ENCODE results near the gene DPPA5.
"Not testable (repeated sequence)": the region's sequence is repeated elsewhere in the genome, so short reads cannot be mapped to it uniquely, and the experiment has no call there.

DPPA5 gene, protein sequence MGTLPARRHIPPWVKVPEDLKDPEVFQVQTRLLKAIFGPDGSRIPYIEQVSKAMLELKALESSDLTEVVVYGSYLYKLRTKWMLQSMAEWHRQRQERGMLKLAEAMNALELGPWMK

DNA sequence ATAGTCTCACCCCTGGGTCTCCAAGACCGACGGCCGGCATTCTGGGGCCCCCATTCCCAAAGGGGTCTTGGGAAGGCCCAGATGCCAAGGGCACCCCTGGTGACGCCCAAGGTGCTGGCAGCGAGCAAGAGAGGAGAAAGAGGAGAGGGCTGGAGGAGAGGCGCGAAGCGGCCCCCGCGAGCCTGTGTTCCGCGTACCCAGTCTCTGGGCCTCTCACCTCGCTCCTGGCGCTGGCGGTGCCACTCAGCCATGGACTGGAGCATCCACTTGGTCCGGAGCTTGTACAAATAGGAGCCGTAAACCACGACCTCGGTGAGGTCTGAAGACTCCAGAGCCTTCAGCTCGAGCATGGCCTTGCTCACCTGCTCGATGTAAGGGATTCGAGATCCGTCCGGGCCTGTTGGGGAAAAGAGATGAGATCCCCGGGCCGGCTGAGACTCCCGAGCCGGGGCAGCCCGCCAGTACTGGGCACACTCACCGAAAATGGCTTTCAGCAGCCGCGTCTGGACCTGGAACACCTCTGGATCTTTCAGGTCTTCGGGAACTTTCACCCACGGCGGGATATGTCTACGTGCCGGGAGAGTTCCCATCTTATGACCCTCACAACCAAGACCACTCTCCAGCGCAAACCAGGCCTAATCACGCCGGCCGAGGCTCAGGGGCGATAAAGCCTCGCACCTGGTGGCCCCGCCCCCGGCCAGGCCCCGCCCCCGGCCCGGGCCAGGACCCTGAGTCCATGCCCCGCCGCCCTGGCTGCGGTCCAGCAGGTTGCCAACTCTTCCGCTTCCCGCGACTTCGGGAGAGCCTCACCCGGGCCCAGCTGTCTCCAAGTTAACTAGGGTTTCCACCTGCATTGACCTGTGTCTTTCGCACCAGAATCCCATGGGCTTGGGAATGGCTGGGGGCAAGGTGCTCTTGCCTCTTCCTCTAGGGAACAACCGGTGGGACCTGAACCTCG is at the start of gene DPPA5:
Gene DPPA5 (minus strand): TSS at position 641 of the 958 bp plus-strand sequence. CDS start 51 bp downstream, at position 590.
- DNase-seq, result no peak

DNA sequence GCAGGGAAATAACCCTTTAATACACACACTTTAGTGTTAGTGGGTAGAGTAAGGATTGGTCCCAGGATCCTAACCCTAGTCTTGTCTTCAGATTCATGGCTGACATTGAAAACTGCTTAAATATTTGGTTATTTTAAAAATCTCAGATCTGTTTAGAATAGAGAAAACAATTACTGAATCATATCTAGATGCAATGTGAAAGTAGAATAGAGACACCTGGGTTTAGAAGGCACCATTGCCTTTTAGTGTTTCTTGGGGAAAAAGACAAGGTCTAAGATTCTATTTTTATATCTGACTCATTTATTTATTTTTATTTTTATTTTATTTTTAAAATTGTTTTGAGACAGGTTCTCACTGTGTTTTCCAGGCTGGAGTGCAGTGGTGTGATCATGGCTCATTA is 46.6 kb upstream of the DPPA5 start:
- no peak for DNase-seq

DNA sequence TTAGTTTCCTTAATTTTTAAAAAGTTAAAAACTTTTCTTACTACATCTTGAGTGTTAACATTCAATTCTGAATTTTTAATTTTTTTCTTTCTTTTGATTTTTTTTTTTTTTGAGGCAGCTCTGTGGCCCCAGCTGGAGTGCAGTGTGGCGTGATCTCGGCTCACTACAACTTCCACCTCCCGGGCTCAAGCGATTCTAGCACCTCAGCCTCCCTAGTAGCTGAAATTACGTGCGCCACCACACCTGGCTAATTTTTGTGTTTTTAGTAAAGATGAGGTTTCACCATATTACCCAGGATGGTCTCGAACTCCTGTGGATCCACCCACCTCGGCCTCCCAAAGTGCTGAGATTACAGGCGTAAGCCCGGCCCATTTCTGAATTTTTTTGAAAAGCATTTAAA is 41.8 kb upstream of the DPPA5 start:
- DNase-seq, result no peak

DNA sequence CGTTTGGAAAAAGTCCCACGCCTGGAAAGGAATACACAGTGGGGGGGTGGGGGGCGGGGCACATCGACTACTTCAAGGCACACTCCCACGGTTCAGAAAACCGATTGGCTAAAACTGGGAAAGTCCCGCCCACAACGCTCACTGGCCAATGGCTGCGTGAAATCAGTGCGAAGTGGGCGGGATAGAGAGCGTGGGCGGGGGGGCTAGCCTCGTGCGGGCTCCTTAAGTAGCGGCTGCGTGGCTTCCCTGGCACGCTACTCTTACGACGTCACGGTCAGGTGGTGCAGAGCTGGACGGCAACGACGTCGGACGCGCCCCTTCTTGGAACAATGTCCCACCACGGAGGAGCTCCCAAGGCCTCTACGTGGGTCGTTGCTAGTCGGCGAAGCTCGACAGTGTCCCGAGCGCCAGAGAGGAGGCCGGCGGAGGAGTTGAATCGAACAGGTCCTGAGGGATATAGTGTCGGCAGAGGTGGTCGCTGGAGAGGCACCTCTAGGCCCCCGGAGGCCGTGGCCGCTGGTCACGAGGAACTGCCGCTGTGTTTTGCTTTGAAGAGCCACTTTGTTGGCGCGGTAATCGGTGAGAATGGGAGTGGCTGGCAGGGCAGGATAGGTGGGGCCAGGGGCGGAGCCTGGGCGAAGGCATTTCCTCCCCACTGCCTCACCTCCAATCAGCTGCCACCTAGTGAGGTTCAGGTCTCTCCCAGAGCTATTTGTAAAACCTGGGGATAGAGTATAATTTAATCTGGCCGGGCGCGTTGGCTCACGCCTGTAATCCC is 40.7 kb upstream of the DPPA5 start, which contains the start of gene DDX43:
Gene DDX43 (plus strand): TSS at position 252 of the 778 bp plus-strand sequence. CDS start 78 bp downstream, at position 330.
- peak; percentile 31 for DNase-seq

DNA sequence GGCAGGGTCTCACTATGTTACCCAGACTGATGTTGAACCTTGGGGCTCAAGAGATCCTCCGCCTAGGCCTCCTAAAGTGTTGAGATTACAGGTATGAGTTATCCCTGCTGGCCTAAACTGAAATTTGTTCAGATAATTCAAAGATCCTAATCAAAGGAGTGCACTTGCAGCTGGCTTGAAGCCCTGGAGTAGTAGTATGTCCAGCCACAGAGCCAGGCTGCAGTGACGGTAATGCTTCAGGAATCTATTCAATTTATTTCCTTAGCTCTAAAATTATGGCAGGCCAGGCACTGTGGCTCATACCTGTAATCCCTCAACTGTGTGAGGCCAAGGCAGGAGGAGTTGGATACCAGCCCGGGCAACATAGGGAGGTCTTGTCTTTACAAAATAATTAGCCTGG is 39.2 kb upstream of the DPPA5 start:
- DNase-seq, result no peak

DNA sequence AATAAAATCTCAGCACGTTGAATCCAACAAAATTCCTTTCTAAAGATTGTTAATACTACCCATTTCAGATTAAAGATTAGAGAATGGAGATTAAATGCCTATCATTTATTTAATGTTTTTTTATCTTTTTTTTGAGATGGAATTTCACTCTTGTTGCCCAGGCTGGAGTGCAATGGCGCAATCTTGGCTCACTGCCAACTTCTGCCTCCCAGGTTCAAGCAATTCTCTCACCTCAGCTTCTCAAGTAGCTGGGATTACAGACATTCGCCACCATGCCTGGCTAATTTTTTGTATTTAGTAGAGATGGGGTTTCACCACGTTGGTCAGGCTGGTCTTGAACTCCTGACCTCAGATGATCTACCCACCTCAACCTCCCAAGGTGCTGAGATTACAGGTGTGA is 38.1 kb upstream of the DPPA5 start:
- DNase-seq, result not testable (repeated sequence)

DNA sequence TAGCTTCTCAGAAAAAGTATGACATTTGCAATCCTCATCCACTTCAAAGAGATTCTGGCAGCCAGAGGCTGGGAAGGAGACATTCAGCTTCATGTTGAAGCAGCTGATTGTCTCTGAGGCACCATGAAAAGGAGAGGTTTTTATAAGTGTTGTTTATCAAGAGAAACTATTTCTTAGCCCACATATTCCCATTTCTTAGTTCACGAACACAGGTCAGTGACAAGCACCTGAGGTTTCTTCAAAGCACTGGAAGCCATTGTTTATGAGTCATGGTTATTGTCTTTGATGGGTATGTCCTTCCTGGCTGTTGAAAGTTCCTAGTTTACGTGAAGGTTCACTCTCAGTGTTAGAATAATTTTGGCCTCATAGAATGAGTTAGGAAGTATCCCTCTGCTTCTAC is 37.6 kb upstream of the DPPA5 start:
- no peak for DNase-seq

DNA sequence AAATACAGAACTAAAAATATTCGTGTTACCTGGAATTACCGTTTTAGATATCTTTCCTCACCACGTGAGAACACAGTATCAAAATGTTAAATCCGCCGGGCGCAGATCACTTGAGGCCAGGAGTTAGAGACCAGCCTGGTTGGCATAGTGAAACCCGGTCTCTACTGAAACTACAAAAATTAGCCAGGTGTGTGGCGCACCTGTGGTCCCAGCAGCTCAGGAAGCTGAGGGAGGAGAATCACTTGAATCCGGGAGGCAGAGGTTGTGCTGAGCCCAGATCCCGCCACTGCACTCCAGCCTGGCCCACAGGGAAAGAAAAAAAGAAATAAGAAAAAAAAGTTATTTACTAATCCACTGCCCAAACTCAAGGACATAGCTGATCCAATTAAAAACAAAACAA is 35.8 kb upstream of the DPPA5 start:
- DNase-seq, result no peak

DNA sequence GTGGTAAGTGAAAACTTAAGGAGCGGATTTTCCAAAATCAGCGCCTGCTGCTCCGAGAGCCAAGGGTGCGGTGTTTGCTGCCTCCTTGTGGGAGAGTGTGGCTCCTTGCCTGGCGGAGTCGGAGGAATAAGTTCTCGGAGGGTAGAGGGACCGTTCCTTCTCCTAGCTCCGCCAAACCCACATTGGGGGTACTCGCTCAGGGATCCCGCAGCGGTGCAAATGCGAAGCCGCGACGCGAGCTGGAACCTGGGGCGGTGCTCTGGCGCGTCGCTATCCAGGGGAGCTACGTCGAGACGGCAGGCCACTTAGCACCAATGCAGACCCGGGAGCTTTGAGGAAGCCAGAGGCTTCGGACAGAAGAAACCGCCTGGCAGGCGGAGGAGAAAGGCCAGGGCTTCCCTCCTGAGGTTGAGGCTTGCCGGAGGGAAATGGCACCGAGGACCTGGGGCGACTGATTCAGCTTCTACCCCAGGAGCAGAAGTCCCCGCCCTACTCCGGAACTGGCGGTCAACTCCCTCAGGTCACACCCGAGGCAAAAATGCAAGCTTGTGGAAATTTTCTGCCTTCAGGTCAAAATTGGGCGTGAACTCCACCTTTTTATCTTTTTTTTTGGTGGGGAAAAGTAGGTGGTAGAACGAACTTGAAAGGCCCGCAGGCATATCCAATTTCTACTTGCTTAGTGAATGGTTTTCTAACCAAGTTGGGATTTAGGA is 34.9 kb upstream of the DPPA5 start:
- peak; percentile 60 for DNase-seq

DNA sequence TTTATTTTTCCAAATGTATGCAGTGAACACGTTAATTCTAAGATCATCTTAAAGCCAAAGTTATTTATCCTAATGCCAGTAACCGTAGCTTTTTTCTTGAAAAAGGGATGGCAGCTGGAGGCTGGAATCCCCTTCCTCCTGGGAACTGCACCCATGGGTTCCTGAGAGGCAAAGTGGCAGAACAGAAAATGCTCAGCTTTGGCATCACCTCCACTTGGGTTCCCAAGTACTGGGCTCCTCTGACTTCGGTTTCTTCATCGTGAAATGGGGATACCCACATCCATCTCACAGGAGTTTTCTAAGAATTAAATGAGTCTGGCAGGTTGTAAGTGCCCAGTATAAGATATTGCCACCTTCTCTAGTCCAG is 34.3 kb upstream of the DPPA5 start:
- DNase-seq, result no peak

DNA sequence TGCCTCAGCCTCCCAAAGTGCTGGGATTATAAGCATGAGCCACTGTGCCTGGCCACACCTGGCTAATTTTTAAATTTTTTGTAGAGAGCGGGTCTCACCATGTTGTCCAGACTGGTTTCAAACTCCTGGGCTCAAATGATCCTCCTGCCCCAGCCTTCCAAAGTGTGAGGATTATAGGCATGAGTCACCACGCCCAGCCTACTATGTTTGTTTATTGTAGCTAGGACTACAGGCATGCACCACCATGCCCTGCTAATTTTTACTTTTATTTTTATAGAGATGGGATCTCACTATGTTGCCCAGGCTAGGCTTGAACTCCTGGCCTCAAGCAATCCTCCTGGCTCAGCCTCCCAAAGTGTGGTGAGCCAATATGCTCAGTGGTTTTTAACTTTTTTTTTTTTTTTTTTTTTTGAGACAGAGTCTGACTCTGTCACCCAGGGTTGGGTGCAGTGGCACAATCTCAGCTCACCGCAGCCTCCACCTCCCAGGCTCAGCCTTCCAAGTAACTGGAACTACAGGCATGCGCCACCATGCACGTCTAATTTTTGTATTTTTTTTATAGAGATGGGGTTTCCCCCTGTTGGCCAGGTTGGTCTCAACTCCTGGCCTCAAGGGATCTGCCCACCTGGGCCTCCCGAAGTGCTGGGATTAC is 28.5 kb upstream of the DPPA5 start:
- no peak for DNase-seq

DNA sequence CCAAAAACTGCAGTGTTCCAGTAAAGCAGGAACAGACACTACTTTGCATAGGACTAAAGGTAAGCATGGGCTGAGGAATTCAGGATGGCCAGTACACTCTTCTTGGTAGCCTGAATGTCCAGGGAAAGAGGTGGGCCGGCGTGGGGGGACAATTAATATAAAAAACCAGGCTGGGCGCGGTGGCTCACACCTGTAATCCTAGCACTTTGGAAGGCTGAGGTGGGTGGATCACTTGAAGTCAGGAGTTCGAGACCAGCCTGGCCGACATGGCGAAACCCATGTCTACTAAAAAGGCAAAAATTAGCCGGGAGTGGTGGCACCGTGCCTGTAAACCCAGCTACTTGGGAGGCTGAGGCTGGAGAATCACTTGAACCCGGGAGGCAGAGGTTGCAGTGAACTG is 27.5 kb upstream of the DPPA5 start:
- not testable (repeated sequence) for DNase-seq

DNA sequence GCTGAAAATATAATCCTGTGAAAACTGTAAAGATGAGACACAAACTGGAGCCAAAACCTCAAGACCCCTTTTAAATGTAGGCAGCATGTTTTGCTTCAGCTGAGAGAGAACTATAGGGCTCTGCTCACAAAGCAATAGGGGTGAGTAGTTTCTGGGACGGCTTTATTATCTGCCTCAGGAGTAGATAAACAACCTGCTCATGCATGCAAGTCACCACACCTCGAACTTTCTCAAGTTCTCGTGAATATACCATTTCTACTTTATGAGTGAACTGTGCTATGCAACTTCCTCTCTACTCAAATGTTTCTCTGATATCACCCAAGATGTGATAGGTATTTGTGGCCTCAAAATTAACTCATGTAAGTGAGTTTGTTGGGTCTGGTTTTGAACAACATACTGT is 23.1 kb upstream of the DPPA5 start:
- no peak for DNase-seq

DNA sequence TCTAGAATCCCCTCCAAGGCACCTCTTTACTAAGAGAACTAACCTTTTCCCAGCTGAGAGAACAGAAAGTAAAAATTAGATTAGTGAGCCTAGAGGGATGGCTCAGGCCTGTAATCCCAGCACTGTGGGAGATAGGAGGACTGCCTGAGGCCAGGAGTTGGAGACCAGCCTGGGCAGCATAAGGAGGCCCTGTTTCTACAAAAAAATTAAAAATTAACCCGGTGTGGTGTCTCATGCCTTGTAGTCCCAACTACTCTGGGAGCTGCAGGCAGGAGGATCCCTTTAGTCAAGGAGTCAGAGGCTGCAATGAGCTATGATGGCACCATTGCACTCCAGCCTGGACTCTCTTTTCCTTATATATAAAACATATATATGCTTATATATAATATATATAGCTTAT is 21.1 kb upstream of the DPPA5 start:
- no peak for DNase-seq

DNA sequence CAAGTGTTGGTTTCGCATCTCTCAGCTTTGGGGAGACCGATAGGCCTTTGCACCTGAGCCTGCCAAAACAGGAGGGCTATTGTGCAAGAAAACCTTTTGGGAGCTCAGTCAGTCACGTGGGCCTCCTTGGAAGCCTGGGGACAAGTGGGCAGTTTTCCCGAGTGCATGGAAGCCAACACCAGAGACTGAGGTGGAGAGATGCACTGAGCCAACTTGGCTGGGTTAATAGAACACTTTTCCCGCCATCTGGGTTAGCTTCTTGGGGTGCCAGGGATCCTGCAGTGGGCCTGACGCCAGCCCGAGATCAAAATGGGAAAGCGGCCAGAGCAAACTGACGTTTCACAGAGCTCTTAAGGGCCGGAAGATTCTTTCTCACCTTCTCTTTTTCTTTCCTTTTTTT is 18.4 kb upstream of the DPPA5 start:
- no peak for DNase-seq

DNA sequence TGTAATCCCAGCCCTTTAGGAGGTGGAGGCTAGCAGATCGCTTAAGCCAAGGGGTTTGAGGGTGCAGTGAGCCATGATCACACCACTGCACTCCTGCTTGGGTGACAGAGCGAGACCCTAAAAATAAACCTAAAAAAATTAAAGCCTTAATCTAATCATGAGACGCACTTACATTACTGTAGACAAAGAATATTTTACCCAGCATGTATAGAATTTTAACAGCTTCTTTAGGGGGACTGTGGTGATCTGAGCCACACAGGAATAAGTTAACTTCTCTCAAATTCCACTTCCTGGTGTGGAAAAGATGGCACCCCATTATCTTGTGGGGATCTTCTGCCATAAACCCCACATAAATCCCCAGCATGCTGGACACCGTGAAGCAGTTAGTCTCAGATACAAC is 17.9 kb upstream of the DPPA5 start:
- no peak for DNase-seq

DNA sequence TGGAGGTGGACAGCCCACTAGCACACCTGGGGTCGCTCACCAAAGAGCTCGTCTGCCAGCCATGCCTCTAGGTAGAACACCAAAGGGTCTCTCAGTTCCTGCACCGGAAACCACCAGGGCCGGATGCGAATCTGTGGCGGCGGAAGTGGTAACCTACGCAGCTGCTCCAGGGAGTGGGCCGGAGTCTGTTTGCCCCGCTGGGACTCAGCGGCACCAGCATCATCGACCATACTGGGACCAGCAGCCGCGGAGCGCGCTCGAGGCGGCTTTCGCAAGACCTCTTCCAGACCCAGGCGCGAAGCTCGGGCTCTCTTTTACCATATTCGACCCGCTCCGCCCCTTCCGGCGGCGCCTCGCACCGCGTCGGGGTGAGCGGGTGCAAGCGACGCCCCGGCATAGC is 15.5 kb upstream of the DPPA5 start, which contains the start of gene OOEP:
Gene OOEP (minus strand): TSS at position 335 of the 400 bp plus-strand sequence. CDS start 105 bp downstream, at position 230.
- DNase-seq, result no peak

DNA sequence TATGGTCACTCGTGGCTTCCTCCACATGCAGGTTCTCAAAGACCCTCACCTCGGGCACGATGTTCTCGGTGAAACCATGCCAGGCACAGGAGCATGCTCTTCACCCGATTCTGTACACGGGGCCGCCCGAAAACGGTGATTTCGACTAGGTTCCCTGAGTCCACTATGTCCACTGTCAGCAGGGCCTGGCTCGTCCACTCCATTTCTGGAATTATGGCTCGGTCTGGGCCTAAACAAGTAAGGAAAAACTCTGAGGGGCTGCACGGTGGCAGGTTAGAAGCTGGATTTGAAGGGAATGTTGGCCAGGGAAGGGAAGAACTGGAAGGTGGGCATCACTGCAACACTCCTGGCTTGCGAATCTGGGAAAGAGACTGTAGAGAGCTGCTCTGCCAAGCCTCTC is 15.1 kb upstream of the DPPA5 start:
- DNase-seq, result no peak

DNA sequence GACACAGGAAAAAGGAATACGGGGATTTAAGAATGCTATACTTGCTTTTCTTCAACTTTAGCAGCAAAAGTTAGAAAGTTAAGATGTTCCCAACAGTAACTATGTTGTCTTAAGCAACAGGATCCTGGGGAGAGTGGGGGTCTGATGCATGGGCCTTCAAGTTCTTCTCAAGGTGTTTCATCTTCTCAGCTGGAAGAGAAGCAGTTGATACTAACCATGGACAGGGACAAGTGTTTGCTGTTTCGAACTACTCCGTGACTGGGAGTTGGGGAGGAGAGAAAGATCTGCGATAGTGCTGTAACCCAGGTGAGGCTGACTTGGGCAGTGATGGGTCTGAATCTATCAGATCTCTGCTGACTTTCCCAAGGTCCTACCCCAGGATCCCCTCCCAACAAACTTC is 14.6 kb upstream of the DPPA5 start:
- DNase-seq, result no peak

DNA sequence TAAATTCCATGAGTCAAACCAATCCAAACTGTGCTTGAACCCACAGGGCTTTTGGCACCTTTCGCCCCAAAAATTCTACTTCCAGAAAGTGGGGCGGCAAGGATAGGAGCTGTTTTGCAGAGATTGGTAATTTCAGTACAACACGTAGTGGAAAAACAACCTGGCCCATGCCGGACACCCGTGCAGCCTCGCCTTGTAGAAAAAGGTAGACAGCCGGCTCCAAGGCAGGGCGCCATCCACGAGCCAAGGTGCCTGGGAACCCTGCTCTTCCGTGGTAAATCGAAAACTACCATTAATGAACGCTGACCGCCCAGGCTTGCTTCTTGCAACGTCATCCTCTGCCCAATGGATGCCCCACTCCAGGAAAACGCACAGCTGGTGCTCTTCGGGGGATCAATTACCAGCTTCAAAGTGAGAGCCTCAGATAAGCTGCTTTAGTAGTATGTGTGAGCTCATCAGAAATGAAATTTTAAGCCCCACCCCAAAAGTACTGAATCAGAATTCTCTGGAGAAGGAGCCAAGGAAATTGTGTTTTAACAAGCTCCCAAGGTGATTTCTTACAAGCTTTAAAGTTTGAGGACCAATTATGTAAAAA is 13.8 kb upstream of the DPPA5 start:
- DNase-seq, result no peak

DNA sequence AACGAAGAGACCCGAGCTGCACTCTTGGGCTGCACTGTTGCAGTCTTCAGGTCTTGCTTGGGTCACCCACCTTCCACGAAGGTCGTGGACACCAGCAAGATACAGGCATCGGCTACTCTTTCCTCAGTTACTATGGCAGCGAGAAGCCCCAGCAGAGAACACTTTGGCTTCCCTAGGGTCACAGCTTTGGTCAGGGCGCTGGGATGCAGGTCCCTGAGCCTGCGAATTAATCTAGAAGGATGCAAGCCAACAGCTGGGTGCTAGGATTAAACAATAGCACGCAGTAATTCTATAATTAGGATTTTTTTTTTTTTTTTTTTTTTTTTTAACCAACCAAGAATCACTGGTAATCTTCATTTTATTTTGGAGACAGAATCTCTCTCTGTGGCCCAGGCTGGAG is 10.5 kb upstream of the DPPA5 start:
- no peak for DNase-seq

DNA sequence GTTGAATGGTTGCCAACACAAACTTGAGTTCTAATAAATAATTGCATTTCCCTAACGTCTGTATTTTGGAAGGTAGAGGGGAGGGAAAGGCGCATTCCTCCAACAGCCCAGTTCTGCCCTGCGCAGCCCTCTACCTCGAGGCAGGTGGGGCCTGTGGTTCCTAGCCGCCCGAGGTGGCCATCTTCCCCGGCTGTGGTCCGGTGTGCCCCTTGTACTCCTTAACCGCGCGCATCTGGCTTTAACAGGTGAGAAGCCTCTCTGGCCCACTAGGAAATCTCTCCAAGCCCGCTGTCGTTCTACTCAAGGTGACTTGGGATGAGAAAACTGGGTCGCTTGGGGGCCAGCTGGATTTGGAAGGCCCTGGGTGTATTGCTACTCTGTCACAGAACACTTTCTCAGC is 10.0 kb upstream of the DPPA5 start:
- no peak for DNase-seq

All from MV-4-11 (cell line).